ENCODE results near the gene ORC6.

DNA sequence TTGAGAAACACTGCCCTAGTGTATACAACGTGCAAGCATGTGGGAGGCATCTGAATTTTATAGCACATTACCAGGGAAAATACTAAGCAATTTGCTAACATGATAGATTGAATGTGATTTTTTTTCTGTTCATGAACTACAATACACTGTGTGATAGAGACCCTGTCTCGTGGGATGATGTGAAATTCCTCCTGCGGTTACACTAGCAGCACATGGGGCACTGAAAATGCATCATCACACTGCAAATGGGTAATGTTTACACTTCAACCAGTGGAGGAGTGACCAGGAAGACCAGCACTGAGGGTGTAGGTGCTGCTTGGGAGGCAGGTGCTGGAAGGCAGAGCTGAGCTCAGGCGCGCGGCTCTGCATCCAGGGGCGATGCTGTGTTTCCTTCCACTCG lies 28.8 kb downstream of the ORC6 start:
- TF ChIP-seq, protein P1, sequence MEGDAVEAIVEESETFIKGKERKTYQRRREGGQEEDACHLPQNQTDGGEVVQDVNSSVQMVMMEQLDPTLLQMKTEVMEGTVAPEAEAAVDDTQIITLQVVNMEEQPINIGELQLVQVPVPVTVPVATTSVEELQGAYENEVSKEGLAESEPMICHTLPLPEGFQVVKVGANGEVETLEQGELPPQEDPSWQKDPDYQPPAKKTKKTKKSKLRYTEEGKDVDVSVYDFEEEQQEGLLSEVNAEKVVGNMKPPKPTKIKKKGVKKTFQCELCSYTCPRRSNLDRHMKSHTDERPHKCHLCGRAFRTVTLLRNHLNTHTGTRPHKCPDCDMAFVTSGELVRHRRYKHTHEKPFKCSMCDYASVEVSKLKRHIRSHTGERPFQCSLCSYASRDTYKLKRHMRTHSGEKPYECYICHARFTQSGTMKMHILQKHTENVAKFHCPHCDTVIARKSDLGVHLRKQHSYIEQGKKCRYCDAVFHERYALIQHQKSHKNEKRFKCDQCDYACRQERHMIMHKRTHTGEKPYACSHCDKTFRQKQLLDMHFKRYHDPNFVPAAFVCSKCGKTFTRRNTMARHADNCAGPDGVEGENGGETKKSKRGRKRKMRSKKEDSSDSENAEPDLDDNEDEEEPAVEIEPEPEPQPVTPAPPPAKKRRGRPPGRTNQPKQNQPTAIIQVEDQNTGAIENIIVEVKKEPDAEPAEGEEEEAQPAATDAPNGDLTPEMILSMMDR (conservative IDR thresholded peaks at IDR 0.05 in 1 of 2, IDR thresholded peaks at IDR 0.05 in 1 of 2; ENCODE audit: low read depth in 1 of 2, low read length in 2 of 2), result no peak
- no peak for TF ChIP-seq EZH2 (IDR thresholded peaks at IDR 0.05; ENCODE audit: low read length, missing control alignments)

All from fibroblast of lung (primary cell).